H9 (cell line): ENCODE results near the gene WIPI1. TPM values are rescaled to one million over a fixed set of nuclear protein-coding genes. Genes with fewer than 3 reads are reported as not detected.

ENCODE experiments used
- DNase-seq: peaks from one replicate; pipeline ENCODE4 v3.0.0-alpha.2; 2017
- H2AFZ ChIP-seq: one replicate; pipeline ENCODE4 v1.6.1; 2013; ENCODE audit warnings: mild to moderate bottlenecking, low read length, control low read depth, moderate library complexity
- H2AK5ac ChIP-seq: 2 replicates; pipeline ENCODE4 v1.6.1; 2013; ENCODE audit warnings: low read length, control low read depth, mixed read lengths; ENCODE audit not compliant: insufficient read length
- H2BK120ac ChIP-seq: one replicate; pipeline ENCODE4 v1.6.1; 2013; ENCODE audit warnings: low read depth, mild to moderate bottlenecking, low read length, control low read depth, inconsistent platforms; ENCODE audit not compliant: poor library complexity, severe bottlenecking
- H2BK12ac ChIP-seq: 2 replicates; pipeline ENCODE4 v1.6.1; 2013; ENCODE audit warnings: low read length, control low read depth, mixed read lengths, low read depth; ENCODE audit not compliant: insufficient read length
- H2BK15ac ChIP-seq: 2 replicates; pipeline ENCODE4 v1.6.1; 2013; ENCODE audit warnings: low read depth, low read length, control low read depth
- H2BK20ac ChIP-seq: one replicate; pipeline ENCODE4 v1.6.1; 2013; ENCODE audit warnings: low read depth, mild to moderate bottlenecking, low read length, control low read depth, inconsistent platforms; ENCODE audit not compliant: poor library complexity, severe bottlenecking
- H2BK5ac ChIP-seq: 2 replicates; pipeline ENCODE4 v1.6.1; 2013; ENCODE audit warnings: low read length, control low read depth, mixed read lengths; ENCODE audit not compliant: insufficient read length
- H3K14ac ChIP-seq: 2 replicates; pipeline ENCODE4 v1.6.1; 2013; ENCODE audit warnings: low read length, control low read depth; ENCODE audit not compliant: insufficient read depth
- H3K18ac ChIP-seq: 2 replicates; pipeline ENCODE4 v1.6.1; 2013; ENCODE audit warnings: low read depth, mild to moderate bottlenecking, mixed read lengths, low read length, control low read depth; ENCODE audit not compliant: insufficient read length
- H3K23ac ChIP-seq: 2 replicates; pipeline ENCODE4 v1.6.1; 2013; ENCODE audit warnings: low read length, control low read depth, mixed read lengths, low read depth; ENCODE audit not compliant: insufficient read length
- H3K23me2 ChIP-seq: 2 replicates; pipeline ENCODE4 v1.6.1; 2013; ENCODE audit warnings: low read depth, mild to moderate bottlenecking, mixed read lengths, low read length, control low read depth; ENCODE audit not compliant: insufficient read length, poor library complexity, severe bottlenecking
- H3K27ac ChIP-seq: 2 replicates; pipeline ENCODE4 v1.5.1; 2013; ENCODE audit warnings: low read length, control low read depth, mixed read lengths, low read depth; ENCODE audit not compliant: insufficient read length
- H3K27me3 ChIP-seq: 2 replicates; pipeline ENCODE4 v1.6.1; 2013; ENCODE audit warnings: low read length, control low read depth, inconsistent platforms; ENCODE audit not compliant: insufficient read depth
- H3K4ac ChIP-seq: 2 replicates; pipeline ENCODE4 v1.6.1; 2013; ENCODE audit warnings: low read depth, mild to moderate bottlenecking, control low read depth, inconsistent platforms, low read length, moderate library complexity
- H3K4me1 ChIP-seq: 2 replicates; pipeline ENCODE4 v1.6.1; 2013; ENCODE audit warnings: low read length, control low read depth, inconsistent platforms; ENCODE audit not compliant: insufficient read depth
- H3K4me2 ChIP-seq: 2 replicates; pipeline ENCODE4 v1.6.1; 2013; ENCODE audit warnings: low read length, control low read depth, mixed read lengths; ENCODE audit not compliant: insufficient read length, insufficient read depth
- H3K56ac ChIP-seq: 2 replicates; pipeline ENCODE4 v1.6.1; 2013; ENCODE audit warnings: low read depth, mild to moderate bottlenecking, mixed read lengths, low read length, control low read depth; ENCODE audit not compliant: insufficient read length
- H3K79me1 ChIP-seq: 2 replicates; pipeline ENCODE4 v1.6.1; 2013; ENCODE audit warnings: low read depth, mild to moderate bottlenecking, moderate library complexity, low read length, control low read depth, inconsistent platforms; ENCODE audit not compliant: insufficient read depth, poor library complexity, severe bottlenecking
- H3K79me2 ChIP-seq: 2 replicates; pipeline ENCODE4 v1.6.1; 2013; ENCODE audit warnings: low read length, control low read depth, inconsistent platforms; ENCODE audit not compliant: insufficient read depth
- H3K9ac ChIP-seq: 2 replicates; pipeline ENCODE4 v1.6.1; 2013; ENCODE audit warnings: low read length, control low read depth, mixed read lengths; ENCODE audit not compliant: insufficient read length; ENCODE audit errors: extremely low read depth
- H3K9me3 ChIP-seq: one replicate; pipeline ENCODE4 v1.6.1; 2013; ENCODE audit warnings: low read depth, low read length, inconsistent platforms; ENCODE audit not compliant: control insufficient read depth
- H3T11ph ChIP-seq: one replicate; pipeline ENCODE4 v1.6.1; 2013; ENCODE audit warnings: mild to moderate bottlenecking, low read length, control low read depth, inconsistent platforms
- H4K20me1 ChIP-seq: one replicate; pipeline ENCODE4 v1.6.1; 2013; ENCODE audit not compliant: control insufficient read depth, insufficient read length, insufficient read depth
- H4K5ac ChIP-seq: 2 replicates; pipeline ENCODE4 v1.6.1; 2013; ENCODE audit warnings: low read depth, mild to moderate bottlenecking, mixed read lengths, low read length, control low read depth; ENCODE audit not compliant: insufficient read length
- H4K8ac ChIP-seq: replicated peaks from 2 replicates; pipeline ENCODE4 v1.6.1; 2013; ENCODE audit warnings: low read length, control low read depth, mixed read lengths, low read depth; ENCODE audit not compliant: insufficient read length
- H4K91ac ChIP-seq: 2 replicates; pipeline ENCODE4 v1.6.1; 2013; ENCODE audit warnings: low read depth, mild to moderate bottlenecking, moderate library complexity, mixed read lengths, low read length, control low read depth; ENCODE audit not compliant: insufficient read length
- H3K27ac Mint-ChIP-seq, 3 experiments: 2 replicates in 2 of 3; 3 replicates in 1 of 3; pipeline ENCODE4 v1.8.0; 2020 to 2021; ENCODE audit warnings: mixed read lengths in 3 of 3, mild to moderate bottlenecking in 1 of 3, moderate library complexity in 1 of 3
- H3K27me3 Mint-ChIP-seq: 2 replicates; pipeline ENCODE4 v1.8.0; 2021; ENCODE audit warnings: low read depth, mild to moderate bottlenecking, moderate library complexity, mixed read lengths
- H3K36me3 Mint-ChIP-seq, 3 experiments: 2 replicates in 2 of 3; 3 replicates in 1 of 3; pipeline ENCODE4 v1.8.0; 2020 to 2021; ENCODE audit warnings: low read depth in 3 of 3, mixed read lengths in 3 of 3; ENCODE audit not compliant: insufficient read depth in 1 of 3
- H3K4me1 Mint-ChIP-seq, 2 experiments: 2 replicates each; pipeline ENCODE4 v1.8.0; 2020; ENCODE audit warnings: mixed read lengths in 2 of 2
- H3K4me3 Mint-ChIP-seq, 2 experiments: 2 replicates in 1 of 2; 3 replicates in 1 of 2; pipeline ENCODE4 v1.8.0; 2020 to 2021; ENCODE audit warnings: mild to moderate bottlenecking in 2 of 2, mixed read lengths in 2 of 2, moderate library complexity in 1 of 2
- H3K9me3 Mint-ChIP-seq, 2 experiments: 2 replicates in 1 of 2; 3 replicates in 1 of 2; pipeline ENCODE4 v1.8.0; 2020; ENCODE audit warnings: mild to moderate bottlenecking in 2 of 2, mixed read lengths in 2 of 2, moderate library complexity in 1 of 2
- WGBS: extraction: QIAGEN DNeasy Blood & Tissue Kit; methylation state at CpG from one replicate; pipeline ENCODE4 v1.1.7; 2013; ENCODE audit warnings: missing lambda C conversion rate, low lambda C conversion rate, mixed read lengths; ENCODE audit not compliant: insufficient read length; ENCODE audit errors: extremely low coverage; 5-methylcytosine and 5-hydroxymethylcytosine counted together
- total RNA-seq: library from RNA; stranded (reverse); gene quantifications from 2 replicates; pipeline ENCODE4 v1.2.1, GENCODE V29; 2021
- TF ChIP-seq, protein P1 (sequence below): fragments of 200-600 bp; sonication (generic); conservative IDR thresholded peaks from 3 replicates; pipeline ENCODE4 v1.8.0; 2021; ENCODE audit warnings: antibody characterized with exemption, mild to moderate bottlenecking

WIPI1 gene
- total RNA-seq, 1 experiment from 2014 or later, result 15.4 TPM

- no peak overlapping the region for H3K56ac ChIP-seq
- H3K18ac ChIP-seq, result no peak overlapping the region
- no peak overlapping the region for H4K8ac ChIP-seq
- no CpG with 5 or more reads among the region's 11 CpGs for WGBS
- H3K4ac ChIP-seq, result no peak overlapping the region
- no peaks in the 10 kb centered on the region for H3K4me1 ChIP-seq
- no peak overlapping the region for H3K9ac ChIP-seq
- H3K4me2 ChIP-seq, result no peak overlapping the region
- peaks cover 0 to 6% (median 5%) of the 10 kb centered on the region in 3 experiments; a peak in 4 of 7 replicates for H3K36me3 Mint-ChIP-seq
- H3K4me1 Mint-ChIP-seq, result peaks cover 23 to 24% of the 10 kb centered on the region in 2 experiments
- no peak overlapping the region for H3K23ac ChIP-seq
- H4K5ac ChIP-seq, result no peak overlapping the region
- no peak overlapping the region for H2BK20ac ChIP-seq
- no peak overlapping the region for H2BK15ac ChIP-seq
- H4K20me1 ChIP-seq, result no peaks in the 10 kb centered on the region
- no peak overlapping the region for H3T11ph ChIP-seq
- H3K23me2 ChIP-seq, result no peaks in the 10 kb centered on the region
- H3K9me3 ChIP-seq, result no peaks in the 10 kb centered on the region
- H4K91ac ChIP-seq, result no peak overlapping the region
- H3K79me1 ChIP-seq, result no peaks in the 10 kb centered on the region
- H3K4me3 Mint-ChIP-seq, result no peak overlapping the region
- H2AK5ac ChIP-seq, result no peak overlapping the region
- DNase-seq, result peak; percentile 81
- peaks cover 3% of the 10 kb centered on the region for H3K27me3 Mint-ChIP-seq
- no peaks in the 10 kb centered on the region for H3K27me3 ChIP-seq
- peaks cover 5 to 7% of the 10 kb centered on the region in 2 experiments; a peak in 4 of 5 replicates for H3K9me3 Mint-ChIP-seq
- no peak overlapping the region for H2BK120ac ChIP-seq
- TF ChIP-seq, protein P1, sequence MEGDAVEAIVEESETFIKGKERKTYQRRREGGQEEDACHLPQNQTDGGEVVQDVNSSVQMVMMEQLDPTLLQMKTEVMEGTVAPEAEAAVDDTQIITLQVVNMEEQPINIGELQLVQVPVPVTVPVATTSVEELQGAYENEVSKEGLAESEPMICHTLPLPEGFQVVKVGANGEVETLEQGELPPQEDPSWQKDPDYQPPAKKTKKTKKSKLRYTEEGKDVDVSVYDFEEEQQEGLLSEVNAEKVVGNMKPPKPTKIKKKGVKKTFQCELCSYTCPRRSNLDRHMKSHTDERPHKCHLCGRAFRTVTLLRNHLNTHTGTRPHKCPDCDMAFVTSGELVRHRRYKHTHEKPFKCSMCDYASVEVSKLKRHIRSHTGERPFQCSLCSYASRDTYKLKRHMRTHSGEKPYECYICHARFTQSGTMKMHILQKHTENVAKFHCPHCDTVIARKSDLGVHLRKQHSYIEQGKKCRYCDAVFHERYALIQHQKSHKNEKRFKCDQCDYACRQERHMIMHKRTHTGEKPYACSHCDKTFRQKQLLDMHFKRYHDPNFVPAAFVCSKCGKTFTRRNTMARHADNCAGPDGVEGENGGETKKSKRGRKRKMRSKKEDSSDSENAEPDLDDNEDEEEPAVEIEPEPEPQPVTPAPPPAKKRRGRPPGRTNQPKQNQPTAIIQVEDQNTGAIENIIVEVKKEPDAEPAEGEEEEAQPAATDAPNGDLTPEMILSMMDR, result peak; percentile 82
- no peaks in the 10 kb centered on the region for H3K79me2 ChIP-seq
- no peak overlapping the region for H3K14ac ChIP-seq
- no peak overlapping the region for H2AFZ ChIP-seq
- H3K27ac ChIP-seq, result no peak overlapping the region
- H3K27ac Mint-ChIP-seq, result peak overlapping the region in 1 of 3 experiments; percentile 58; a peak in 1 of 7 replicates
- no peak overlapping the region for H2BK5ac ChIP-seq
- no peak overlapping the region for H2BK12ac ChIP-seq
These were observed 58.3 kb downstream of the WIPI1 start for GRCh38 chr17:68398691-68399637.
